Activated CD4-positive, alpha-beta T cell treated with anti-CD3 and anti-CD28 coated beads, Interleukin-2, amount 50 U/mL, for 16 hours (primary cell): ENCODE measurements around the gene KIF21B.
"Not testable (repeated sequence)": the region's sequence is repeated elsewhere in the genome, so short reads cannot be mapped to it uniquely, and the experiment has no call there.

Source experiments
- DNase-seq: peaks from one replicate; pipeline ENCODE4 v3.0.0-alpha.2; 2020

KIF21B gene

GRCh38 chr1:200968469-200969410 is 54.8 kb downstream of the KIF21B start:
- DNase-seq = no peak

GRCh38 chr1:200967693-200968468 is 55.6 kb downstream of the KIF21B start:
- no peak for DNase-seq

GRCh38 chr1:200966934-200967333 is 56.6 kb downstream of the KIF21B start:
- DNase-seq = no peak

GRCh38 chr1:200965111-200965805 is 58.3 kb downstream of the KIF21B start:
- no peak for DNase-seq

GRCh38 chr1:200963888-200964287 is 59.6 kb downstream of the KIF21B start:
- not testable (repeated sequence) for DNase-seq

- no peak for DNase-seq
These were observed 60.4 kb downstream of the KIF21B start for GRCh38 chr1:200963076-200963475.

- DNase-seq = no peak
These were observed 60.9 kb downstream of the KIF21B start for GRCh38 chr1:200962631-200963030.

- not testable (repeated sequence) for DNase-seq
These were observed 61.4 kb downstream of the KIF21B start for GRCh38 chr1:200962151-200962550.

- DNase-seq = no peak
These were observed 62.6 kb downstream of the KIF21B start for GRCh38 chr1:200960948-200961340.

GRCh38 chr1:200960236-200960947 is 63.1 kb downstream of the KIF21B start:
- no peak for DNase-seq

GRCh38 chr1:200959411-200959921 is 64.0 kb downstream of the KIF21B start:
- DNase-seq = no peak

- no peak for DNase-seq
These were observed 64.9 kb downstream of the KIF21B start for GRCh38 chr1:200958597-200958996.

- DNase-seq = no peak
These were observed 69.1 kb downstream of the KIF21B start for GRCh38 chr1:200954434-200954833.

- DNase-seq = no peak
These were observed 72.5 kb downstream of the KIF21B start for GRCh38 chr1:200951016-200951415.

GRCh38 chr1:200949626-200950025 is 73.9 kb downstream of the KIF21B start:
- DNase-seq = no peak

GRCh38 chr1:200947059-200947566 is 76.4 kb downstream of the KIF21B start:
- DNase-seq = no peak

- no peak for DNase-seq
These were observed 78.4 kb downstream of the KIF21B start for GRCh38 chr1:200945111-200945510.

- DNase-seq = peak; percentile 5
These were observed 84.6 kb downstream of the KIF21B start for GRCh38 chr1:200938955-200939354.

GRCh38 chr1:200935286-200935962 is 88.1 kb downstream of the KIF21B start:
- not testable (repeated sequence) for DNase-seq

- DNase-seq = no peak
These were observed 88.8 kb downstream of the KIF21B start for GRCh38 chr1:200934676-200935245.

- DNase-seq = no peak
These were observed 91.7 kb downstream of the KIF21B start for GRCh38 chr1:200931776-200932175.
